Hepatocyte (in vitro differentiated cells): ENCODE data around the gene DNAH12.

Source experiments
- EZH2 ChIP-seq: fragments of 200-600 bp; sonication (generic); IDR thresholded peaks from 2 replicates; pipeline ENCODE4 v1.6.1; 2016; ENCODE audit warnings: antibody characterized with exemption, mild to moderate bottlenecking, borderline replicate concordance
- EZH2phosphoT487 ChIP-seq: fragments of 200-600 bp; sonication (generic); IDR thresholded peaks from one replicate; pipeline ENCODE4 v1.6.1; 2018; ENCODE audit warnings: antibody characterized with exemption, mild to moderate bottlenecking, low read depth, moderate library complexity; ENCODE audit not compliant: unreplicated experiment, severe bottlenecking
- TF ChIP-seq, protein P1 (sequence below): fragments of 200-600 bp; sonication (generic); IDR thresholded peaks from 2 replicates; pipeline ENCODE4 v1.5.1; 2016; ENCODE audit warnings: antibody characterized with exemption, mild to moderate bottlenecking; ENCODE audit not compliant: poor library complexity

DNA sequence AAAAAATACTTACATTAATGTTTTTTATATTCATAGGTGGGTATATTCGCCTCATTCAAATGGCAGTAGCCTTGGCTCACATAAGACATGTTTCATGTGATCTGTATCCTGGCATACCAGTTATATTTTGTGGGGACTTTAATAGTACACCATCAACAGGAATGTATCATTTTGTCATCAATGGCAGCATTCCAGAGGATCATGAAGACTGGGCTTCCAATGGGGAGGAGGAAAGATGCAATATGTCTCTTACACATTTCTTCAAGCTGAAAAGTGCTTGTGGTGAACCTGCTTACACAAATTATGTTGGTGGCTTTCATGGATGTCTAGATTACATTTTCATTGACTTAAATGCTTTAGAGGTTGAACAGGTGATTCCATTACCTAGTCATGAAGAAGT, 15.4 kb upstream of the DNAH12 start:
- TF ChIP-seq, protein P1, sequence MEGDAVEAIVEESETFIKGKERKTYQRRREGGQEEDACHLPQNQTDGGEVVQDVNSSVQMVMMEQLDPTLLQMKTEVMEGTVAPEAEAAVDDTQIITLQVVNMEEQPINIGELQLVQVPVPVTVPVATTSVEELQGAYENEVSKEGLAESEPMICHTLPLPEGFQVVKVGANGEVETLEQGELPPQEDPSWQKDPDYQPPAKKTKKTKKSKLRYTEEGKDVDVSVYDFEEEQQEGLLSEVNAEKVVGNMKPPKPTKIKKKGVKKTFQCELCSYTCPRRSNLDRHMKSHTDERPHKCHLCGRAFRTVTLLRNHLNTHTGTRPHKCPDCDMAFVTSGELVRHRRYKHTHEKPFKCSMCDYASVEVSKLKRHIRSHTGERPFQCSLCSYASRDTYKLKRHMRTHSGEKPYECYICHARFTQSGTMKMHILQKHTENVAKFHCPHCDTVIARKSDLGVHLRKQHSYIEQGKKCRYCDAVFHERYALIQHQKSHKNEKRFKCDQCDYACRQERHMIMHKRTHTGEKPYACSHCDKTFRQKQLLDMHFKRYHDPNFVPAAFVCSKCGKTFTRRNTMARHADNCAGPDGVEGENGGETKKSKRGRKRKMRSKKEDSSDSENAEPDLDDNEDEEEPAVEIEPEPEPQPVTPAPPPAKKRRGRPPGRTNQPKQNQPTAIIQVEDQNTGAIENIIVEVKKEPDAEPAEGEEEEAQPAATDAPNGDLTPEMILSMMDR: no peak
- TF ChIP-seq EZH2 (no peak), EZH2phosphoT487 (no peak)
